ENCODE data around the gene APOC4. TPM values are rescaled to one million over a fixed set of nuclear protein-coding genes. Genes with fewer than 3 reads are reported as not detected.
A peak's percentile ranks its signal among the peaks of the same experiment; 100 is the strongest.
"Not testable (repeated sequence)": the region's sequence is repeated elsewhere in the genome, so short reads cannot be mapped to it uniquely, and the experiment has no call there.

Gene APOC4
- total RNA-seq, 1 donor from 2014 or later = not detected

- DNase-seq = peak; percentile 86
Measured at GRCh38 chr19:44914433-44915206, 27.4 kb upstream of the APOC4 start, which contains the start of gene APOC1. Gene APOC1 (plus strand): TSS chr19:44914608. CDS start chr19:44914892, 284 bp downstream.

GRCh38 chr19:44924243-44924725, 17.8 kb upstream of the APOC4 start:
- DNase-seq = no peak

DNA sequence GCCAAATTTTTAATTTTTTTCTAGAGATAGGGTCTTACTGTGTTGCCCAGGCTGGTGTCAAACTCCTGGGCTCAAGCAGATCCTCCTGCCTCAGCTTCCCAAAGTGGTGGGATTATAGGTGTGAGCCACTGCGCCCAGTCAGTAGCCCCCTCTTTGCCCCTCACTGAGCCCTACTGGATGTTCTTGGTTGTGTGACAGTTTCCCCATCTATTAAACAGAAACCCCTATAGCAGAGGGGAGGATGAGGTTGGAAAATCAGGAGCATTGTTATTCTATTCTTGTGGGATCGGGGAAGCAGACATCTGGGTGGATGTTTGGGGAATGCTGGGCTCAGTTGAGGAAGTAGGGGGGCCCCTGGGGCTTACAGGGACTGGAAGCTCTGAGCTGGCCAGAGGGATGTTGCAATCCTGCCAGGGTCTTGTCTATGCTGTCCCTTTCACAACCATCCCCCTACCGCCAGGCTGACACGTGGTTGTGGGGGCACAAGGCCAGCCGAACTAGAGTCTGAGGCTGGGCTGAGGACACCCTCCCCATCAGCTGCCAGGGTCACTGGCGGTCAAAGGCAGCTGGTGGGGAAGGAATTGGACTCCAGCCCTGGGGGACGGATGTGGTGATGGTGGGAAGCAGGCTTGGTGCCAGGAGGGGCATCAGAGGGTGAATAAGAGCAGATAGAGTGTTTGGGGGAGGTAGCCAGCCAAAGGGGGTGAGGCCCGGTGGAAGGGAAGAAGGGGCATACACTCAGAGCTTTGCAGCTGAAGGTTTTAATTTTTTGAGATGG, 16.7 kb upstream of the APOC4 start:
- DNase-seq = no peak

DNA sequence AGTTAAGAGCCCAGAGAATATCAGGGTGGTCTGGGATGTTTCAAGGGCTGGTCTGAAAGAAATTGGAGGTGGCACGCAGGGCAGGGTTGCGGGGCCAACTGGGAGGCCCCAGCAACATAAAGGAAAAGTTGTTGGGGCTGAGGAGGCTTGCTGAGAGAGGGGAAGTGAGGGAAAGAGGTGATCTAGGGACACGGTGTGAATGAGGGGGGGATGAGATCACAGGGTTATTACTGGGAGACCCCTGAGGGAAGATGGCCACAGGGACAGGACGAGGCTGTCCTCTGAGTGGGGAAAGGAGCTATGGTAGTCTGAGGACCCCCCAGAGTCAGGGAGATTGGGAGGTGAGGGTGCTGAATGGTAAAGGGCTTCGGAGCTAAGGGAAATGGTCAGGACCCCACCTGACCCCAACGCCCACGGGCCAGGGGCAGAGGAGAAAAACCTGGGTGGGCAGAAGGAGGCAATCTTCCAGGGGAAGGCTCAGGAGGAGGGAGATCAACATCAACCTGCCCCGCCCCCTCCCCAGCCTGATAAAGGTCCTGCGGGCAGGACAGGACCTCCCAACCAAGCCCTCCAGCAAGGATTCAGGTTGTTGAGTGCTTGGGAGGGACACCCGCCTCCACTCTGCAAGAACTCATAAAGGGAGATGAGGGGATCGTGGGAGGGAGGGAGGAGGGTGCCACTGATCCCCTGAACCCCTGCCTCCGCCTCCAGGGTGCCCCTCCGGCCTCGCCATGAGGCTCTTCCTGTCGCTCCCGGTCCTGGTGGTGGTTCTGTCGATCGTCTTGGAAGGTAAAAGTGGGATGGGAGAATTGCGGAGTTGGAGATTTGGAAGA, 15.6 kb upstream of the APOC4 start:
- not testable (repeated sequence) for DNase-seq

DNA sequence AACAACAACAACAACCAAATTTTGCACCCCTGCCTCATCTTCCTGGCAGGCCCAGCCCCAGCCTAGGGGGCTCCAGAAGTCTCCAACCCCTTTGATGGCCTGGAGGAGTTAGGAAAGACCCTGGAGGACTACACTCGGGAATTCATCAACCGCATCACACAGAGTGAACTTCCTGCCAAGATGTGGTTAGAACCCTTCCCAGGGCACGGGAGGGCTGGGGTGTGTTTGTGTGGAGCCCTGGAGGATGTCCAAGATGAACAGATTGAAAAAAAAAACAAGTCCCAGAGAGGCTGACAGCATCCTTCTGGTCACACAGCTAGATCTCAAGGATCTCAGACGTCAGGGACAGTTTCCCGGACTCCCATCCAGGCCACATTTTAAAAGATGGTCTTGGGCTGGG, 14.3 kb upstream of the APOC4 start:
- DNase-seq = no peak

GRCh38 chr19:44930088-44930487, 11.9 kb upstream of the APOC4 start:
- no peak for DNase-seq

- no peak for DNase-seq
Measured at GRCh38 chr19:44931541-44931940, 10.5 kb upstream of the APOC4 start.

- no peak for DNase-seq
Measured at GRCh38 chr19:44939668-44940067, 2.4 kb upstream of the APOC4 start.

DNA sequence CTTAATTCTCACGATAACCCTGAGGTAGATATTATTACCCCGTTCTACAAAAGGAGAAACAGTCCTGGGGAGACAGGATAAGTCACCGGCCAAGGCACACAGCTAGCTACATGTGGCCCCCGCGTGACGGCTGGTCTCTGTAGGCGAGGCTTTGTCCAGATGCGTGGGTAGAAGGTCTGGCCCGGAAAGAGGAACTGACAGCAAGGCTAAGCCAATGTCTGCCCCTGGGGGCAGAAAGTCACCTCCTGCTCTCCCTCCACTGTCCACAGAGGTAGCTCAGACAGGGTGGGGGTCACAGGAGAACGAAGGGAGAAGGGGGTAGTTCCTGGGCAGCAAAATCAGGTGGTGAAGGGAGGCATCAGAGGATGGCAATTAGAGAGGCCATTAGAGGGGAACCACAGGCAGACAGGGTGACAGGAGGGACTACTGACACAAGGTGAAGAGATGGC, 1.8 kb downstream of the APOC4 start:
- no peak for DNase-seq

GRCh38 chr19:44947041-44947581, 5.1 kb downstream of the APOC4 start:
- no peak for DNase-seq

GRCh38 chr19:44948237-44948636, 6.2 kb downstream of the APOC4 start:
- no peak for DNase-seq

DNA sequence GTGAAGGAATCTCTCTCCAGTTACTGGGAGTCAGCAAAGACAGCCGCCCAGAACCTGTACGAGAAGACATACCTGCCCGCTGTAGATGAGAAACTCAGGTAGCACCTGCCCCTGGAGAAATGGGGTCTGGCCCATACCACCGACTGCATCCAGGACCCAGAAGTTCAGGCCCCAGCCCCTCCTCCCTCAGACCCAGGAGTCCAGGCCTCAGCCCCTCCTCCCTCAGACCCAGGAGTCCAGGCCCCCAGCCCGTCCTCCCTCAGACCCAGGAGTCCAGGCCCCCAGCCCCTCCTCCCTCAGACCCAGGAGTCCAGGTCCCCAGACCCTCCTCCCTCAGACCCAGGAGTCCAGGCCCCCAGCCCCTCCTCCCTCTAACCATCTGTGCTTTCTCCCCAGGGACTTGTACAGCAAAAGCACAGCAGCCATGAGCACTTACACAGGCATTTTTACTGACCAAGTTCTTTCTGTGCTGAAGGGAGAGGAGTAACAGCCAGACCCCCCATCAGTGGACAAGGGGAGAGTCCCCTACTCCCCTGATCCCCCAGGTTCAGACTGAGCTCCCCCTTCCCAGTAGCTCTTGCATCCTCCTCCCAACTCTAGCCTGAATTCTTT, 6.8 kb downstream of the APOC4 start:
- no peak for DNase-seq

DNA sequence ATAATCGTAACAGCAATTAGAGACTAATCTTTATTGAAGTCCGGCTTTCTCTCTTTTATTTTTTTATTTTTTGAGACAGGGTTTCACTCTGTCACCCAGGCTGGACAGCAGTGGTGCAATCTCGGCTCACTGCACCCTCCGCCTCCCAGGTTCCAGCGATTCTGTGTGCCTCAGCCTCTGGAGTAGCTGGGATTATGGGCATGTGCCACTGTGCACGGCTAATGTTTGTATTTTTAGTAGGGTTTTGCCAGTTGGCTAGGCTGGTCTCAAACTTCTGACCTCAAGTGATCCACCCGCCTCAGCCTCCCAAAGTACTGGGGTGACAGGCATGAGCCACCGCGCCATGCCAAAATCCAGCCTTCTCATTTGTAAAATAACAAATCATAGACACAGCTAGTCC, 7.5 kb downstream of the APOC4 start:
- no peak for DNase-seq

DNA sequence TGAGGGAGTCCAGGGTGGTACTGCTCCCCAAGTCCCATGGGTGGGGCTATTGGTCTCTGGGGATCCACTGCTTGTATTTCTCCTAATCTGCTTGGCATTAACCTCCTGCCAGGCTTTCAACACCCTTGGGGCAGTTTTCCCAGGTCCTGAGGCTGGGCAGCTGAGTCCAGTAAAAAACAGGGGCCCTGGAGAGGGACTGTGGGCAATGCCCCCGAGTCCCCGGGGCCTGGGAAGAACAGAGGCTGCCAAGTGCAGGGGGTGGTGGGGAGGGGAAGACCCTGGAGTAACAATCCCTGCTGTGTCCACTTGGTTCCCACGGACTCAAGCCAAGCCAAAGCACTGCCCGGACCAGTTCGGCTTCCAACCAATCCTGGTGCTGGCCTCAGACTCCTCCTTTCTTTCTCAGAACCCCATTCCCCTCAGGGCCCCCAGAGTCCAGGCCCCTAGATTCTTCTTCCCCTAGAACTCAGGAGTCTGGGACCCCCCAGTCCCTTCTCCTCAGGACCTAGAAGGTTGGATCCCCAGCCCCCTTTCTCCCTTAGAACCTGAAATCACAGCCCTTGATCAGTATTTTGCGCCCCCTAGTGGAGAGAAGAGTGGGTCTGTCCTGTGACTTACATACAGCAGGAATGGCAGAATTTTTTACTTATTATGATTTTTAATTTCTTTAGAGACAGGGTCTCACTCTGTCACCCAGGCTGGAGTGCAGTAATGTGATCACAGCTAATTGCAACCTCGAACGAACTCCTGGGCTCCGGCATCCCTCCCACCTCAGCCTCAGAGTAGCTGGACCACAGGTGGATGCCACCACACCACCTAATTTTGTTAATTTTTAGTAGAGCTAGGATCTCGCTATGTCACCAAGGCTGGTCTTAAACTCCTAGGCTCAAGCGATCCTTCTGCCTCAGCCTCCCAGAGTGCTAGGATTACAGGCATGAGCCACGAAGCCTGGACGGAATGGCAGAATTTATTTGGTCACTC, 9.4 kb downstream of the APOC4 start:
- peak; percentile 90 for DNase-seq

- DNase-seq = no peak
Measured at GRCh38 chr19:44954278-44954648, 12.2 kb downstream of the APOC4 start.

- peak; percentile 98 for DNase-seq
Measured at GRCh38 chr19:44954649-44955504, 12.8 kb downstream of the APOC4 start, which contains the start of gene CLPTM1. Gene CLPTM1 (plus strand): TSS chr19:44955380. CDS start chr19:44955396, 16 bp downstream.

GRCh38 chr19:44955505-44956439, 13.7 kb downstream of the APOC4 start:
- peak; percentile 26 for DNase-seq

- DNase-seq = no peak
Measured at GRCh38 chr19:44957526-44957925, 15.5 kb downstream of the APOC4 start.
